OCI-LY7 (cell line): Measurements from ENCODE around the gene ISG15. TPM values are rescaled to one million over a fixed set of nuclear protein-coding genes. Genes with fewer than 3 reads are reported as not detected.

ENCODE experiments used
- BruUV-seq: library from RNA; stranded (reverse); fragments of 400-500 nt; replicated peaks from 2 replicates; lab custom pipeline; 2021; lab: Mats Ljungman, UMichigan
- CTCF ChIA-PET: fragments of 300-600 bp; sonication (Branson Sonifier 250); formaldehyde crosslinking; loops from one replicate; lab custom pipeline; 2022; ENCODE audit warnings: antibody characterized with exemption; ENCODE audit not compliant: unreplicated experiment; lab: Charles Lee
- POLR2A ChIA-PET: fragments of 300-600 bp; sonication (Branson Sonifier 250); formaldehyde crosslinking; loops from one replicate; lab custom pipeline; 2022; ENCODE audit warnings: antibody characterized with exemption; lab: Charles Lee
- DNase-seq: peaks from one replicate; pipeline ENCODE4 v3.0.0-alpha.2; 2015; ENCODE audit warnings: low spot score
- H2AFZ ChIP-seq: fragments of 200-600 bp; sonication (generic), shearing (Covaris generic); 2 replicates; pipeline ENCODE4 v1.6.1; 2014; ENCODE audit warnings: mild to moderate bottlenecking, antibody characterized with exemption, low read length, moderate library complexity
- H3K27ac ChIP-seq: fragments of 200-600 bp; sonication (generic); 2 replicates; pipeline ENCODE4 v1.5.1; 2014; ENCODE audit warnings: mixed run types, low read depth, mild to moderate bottlenecking, moderate library complexity, low read length, inconsistent platforms; ENCODE audit not compliant: poor library complexity, severe bottlenecking
- H3K36me3 ChIP-seq: fragments of 200-600 bp; sonication (generic); 2 replicates; pipeline ENCODE4 v1.6.1; 2014; ENCODE audit warnings: mild to moderate bottlenecking, antibody characterized with exemption, low read length, moderate library complexity, mixed read lengths; ENCODE audit not compliant: insufficient read depth
- H3K4me1 ChIP-seq: fragments of 200-600 bp; sonication (generic); 2 replicates; pipeline ENCODE4 v1.5.1; 2014; ENCODE audit warnings: mild to moderate bottlenecking, low read length; ENCODE audit not compliant: insufficient read depth, poor library complexity, severe bottlenecking
- H3K4me2 ChIP-seq: fragments of 200-600 bp; sonication (generic); 2 replicates; pipeline ENCODE4 v1.6.1; 2014; ENCODE audit warnings: mild to moderate bottlenecking, low read length
- H3K4me3 ChIP-seq: fragments of 200-600 bp; sonication (generic); 2 replicates; pipeline ENCODE4 v1.5.1; 2014; ENCODE audit warnings: mild to moderate bottlenecking, low read depth, low read length; ENCODE audit not compliant: poor library complexity, severe bottlenecking
- H3K79me2 ChIP-seq: fragments of 200-600 bp; sonication (generic); 2 replicates; pipeline ENCODE4 v1.6.1; 2016; ENCODE audit warnings: low read depth, mild to moderate bottlenecking, low read length, moderate library complexity, mixed read lengths; ENCODE audit not compliant: insufficient read depth
- H3K9me2 ChIP-seq: fragments of 200-600 bp; sonication (generic); 2 replicates; pipeline ENCODE4 v1.6.1; 2016; ENCODE audit warnings: mild to moderate bottlenecking, low read length, mixed read lengths; ENCODE audit not compliant: insufficient read depth
- H3K9me3 ChIP-seq: fragments of 200-600 bp; sonication (generic); 2 replicates; pipeline ENCODE4 v1.6.1; 2014; ENCODE audit warnings: mild to moderate bottlenecking, mixed run types, low read length, mixed read lengths
- H4K20me1 ChIP-seq: fragments of 200-600 bp; sonication (generic); 2 replicates; pipeline ENCODE4 v1.6.1; 2014; ENCODE audit warnings: mild to moderate bottlenecking, antibody characterized with exemption, low read length, moderate library complexity, mixed read lengths; ENCODE audit not compliant: insufficient read depth
- EZH2phosphoT487 ChIP-seq: fragments of 200-600 bp; sonication (generic); IDR thresholded peaks from 2 replicates; pipeline ENCODE4 v1.6.1; 2018; ENCODE audit warnings: low read depth, borderline replicate concordance, mild to moderate bottlenecking, mixed run types, antibody characterized with exemption, low read length, moderate library complexity, mixed read lengths
- intact Hi-C: fragments of 100-400 bp; cut with micrococcal nuclease; formaldehyde crosslinking; loops from one replicate; pipeline ENCODE4 v1.10.0; 2022; ENCODE audit not compliant: unreplicated experiment
- total RNA-seq, 2 experiments: library from RNA; depleted of rRNA in 1 of 2; stranded (reverse); fragments of >200 nt in 1 of 2; shearing (Covaris generic) in 1 of 2; gene quantifications; 2 replicates each; pipeline ENCODE4 v1.2.3, GENCODE V29; 2014 to 2022
- TF ChIP-seq, protein P1 (sequence below): fragments of 200-600 bp; sonication (generic); conservative IDR thresholded peaks from 2 replicates; pipeline ENCODE4 v1.5.1; 2014; ENCODE audit warnings: mild to moderate bottlenecking, antibody characterized with exemption, low read length, moderate library complexity, mixed read lengths

Gene ISG15
- total RNA-seq, 2 experiments from 2014 or later = 65.4 to 110 TPM

DNA sequence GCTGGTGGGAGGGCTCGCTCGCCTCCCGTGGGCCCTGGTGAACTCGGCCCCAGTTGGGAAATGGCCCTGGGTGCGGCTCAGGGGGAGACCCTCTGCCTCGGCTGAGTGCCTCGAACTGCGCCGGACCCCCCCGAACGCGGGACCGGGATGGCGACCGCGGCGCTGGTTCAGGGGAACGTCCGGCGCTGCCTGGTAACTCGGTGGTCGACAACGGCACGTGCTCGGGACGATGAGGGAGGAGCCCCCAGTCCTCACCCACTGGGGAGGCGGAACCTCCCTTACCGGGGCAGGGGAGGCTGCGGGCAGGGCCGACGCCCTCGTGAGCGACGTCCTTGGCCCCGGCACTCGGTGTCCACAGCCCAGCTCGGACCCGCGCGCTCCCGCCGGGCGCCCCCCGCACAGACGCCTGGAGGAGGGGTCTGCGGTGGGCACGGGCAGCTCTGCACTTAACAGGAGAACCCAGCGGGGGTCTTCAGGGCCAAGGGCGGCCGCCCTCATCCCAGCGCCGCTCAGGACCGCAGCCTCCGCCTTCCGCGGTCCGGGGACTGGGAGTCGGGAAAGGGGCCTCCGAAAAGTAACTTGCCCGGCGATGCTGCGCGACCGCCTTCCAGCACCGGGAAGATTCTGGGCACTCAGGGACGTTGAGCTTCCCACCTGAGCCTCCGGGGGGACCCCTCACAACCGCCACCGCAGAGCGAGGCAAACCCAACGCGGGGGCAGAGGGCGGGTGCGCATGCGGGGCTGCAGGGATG is 15.1 kb upstream of the ISG15 start:
- no peaks in the 10 kb centered on the region for H3K4me1 ChIP-seq
- ChIA-PET CTCF (interaction anchor here (0.6 kb wide), 1 partner anchor 17 kb away, joined by 3 read pairs; no protein-coding TSS in a partner anchor), POLR2A (no interaction called here)
- BruUV-seq = no TSS peak
- no peak overlapping the region for H2AFZ ChIP-seq
- H3K9me3 ChIP-seq = no peaks in the 10 kb centered on the region
- H3K79me2 ChIP-seq = no peaks in the 10 kb centered on the region
- TF ChIP-seq, protein P1, sequence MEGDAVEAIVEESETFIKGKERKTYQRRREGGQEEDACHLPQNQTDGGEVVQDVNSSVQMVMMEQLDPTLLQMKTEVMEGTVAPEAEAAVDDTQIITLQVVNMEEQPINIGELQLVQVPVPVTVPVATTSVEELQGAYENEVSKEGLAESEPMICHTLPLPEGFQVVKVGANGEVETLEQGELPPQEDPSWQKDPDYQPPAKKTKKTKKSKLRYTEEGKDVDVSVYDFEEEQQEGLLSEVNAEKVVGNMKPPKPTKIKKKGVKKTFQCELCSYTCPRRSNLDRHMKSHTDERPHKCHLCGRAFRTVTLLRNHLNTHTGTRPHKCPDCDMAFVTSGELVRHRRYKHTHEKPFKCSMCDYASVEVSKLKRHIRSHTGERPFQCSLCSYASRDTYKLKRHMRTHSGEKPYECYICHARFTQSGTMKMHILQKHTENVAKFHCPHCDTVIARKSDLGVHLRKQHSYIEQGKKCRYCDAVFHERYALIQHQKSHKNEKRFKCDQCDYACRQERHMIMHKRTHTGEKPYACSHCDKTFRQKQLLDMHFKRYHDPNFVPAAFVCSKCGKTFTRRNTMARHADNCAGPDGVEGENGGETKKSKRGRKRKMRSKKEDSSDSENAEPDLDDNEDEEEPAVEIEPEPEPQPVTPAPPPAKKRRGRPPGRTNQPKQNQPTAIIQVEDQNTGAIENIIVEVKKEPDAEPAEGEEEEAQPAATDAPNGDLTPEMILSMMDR = no peak
- no peak for TF ChIP-seq EZH2phosphoT487
- H4K20me1 ChIP-seq = no peaks in the 10 kb centered on the region
- H3K36me3 ChIP-seq = no peaks in the 10 kb centered on the region
- DNase-seq = no peak
- H3K9me2 ChIP-seq = no peaks in the 10 kb centered on the region
- no peak overlapping the region for H3K4me3 ChIP-seq
- intact Hi-C loops = no loop called here
- H3K27ac ChIP-seq = no peak overlapping the region
- H3K4me2 ChIP-seq = no peak overlapping the region

DNA sequence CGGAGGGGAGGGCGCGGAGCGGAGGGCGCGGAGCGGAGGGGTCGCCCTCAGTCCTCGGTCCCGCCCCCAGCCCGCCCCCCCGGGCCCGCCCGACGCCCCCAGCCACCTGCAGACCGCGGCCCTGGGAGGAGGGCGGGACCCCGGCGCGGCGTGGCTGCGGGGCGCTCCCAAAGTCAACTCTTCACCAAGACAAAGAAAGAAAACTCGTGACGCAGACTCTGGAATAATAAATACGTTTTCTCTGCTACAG is 14.6 kb upstream of the ISG15 start:
- BruUV-seq = no TSS peak
- Histone ChIP-seq H3K79me2 (no peaks in the 10 kb centered on the region), H3K4me2 (no peak overlapping the region), H3K9me2 (no peaks in the 10 kb centered on the region), H3K4me3 (no peak overlapping the region), H4K20me1 (no peaks in the 10 kb centered on the region), H3K27ac (no peak overlapping the region), H2AFZ (no peak overlapping the region), H3K9me3 (no peaks in the 10 kb centered on the region), H3K36me3 (no peaks in the 10 kb centered on the region), H3K4me1 (no peaks in the 10 kb centered on the region)
- CTCF ChIA-PET = no interaction called here
- no peak for DNase-seq
- intact Hi-C loops = no loop called here
- POLR2A ChIA-PET = no interaction called here
- TF ChIP-seq, protein P1 = no peak
- TF ChIP-seq EZH2phosphoT487 = no peak

DNA sequence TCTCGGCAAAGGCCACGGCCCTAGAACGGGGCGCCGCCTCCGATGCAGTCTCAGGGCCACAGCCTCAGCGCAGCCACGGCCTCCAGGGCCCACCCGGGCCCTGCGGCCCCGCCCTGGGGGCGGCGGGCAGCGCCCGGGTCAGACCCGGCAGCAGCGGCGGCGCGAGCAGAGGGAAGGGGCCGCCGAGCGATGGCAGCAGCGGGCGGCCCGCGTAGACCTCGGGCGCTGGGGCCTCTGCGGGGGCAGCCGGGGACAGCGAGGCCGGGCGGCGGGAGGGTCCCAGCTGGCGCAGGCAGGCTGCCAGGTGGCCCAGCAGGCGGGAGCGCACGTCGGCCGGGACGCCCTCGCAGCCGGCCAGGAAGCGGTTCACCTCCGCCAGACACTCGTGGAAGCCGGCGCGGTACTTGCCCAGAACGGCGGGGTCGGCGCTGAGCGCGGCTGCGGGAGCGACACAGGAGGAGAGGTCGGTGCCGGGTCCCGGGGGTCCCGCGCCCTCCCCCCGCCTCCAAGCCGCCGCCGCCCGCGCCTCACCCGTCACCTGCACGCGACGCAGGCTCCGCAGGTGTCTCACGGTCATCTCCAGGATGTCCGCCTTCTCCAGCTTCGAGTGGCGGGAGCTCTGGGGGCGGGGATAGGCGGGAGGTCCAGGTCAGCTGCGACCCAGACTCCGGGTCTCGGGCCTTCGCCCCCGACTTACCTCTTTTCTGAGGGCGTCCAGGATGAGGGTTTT is 14.1 kb upstream of the ISG15 start:
- Histone ChIP-seq H3K9me3 (no peaks in the 10 kb centered on the region), H4K20me1 (no peaks in the 10 kb centered on the region), H3K4me3 (no peak overlapping the region), H2AFZ (no peak overlapping the region), H3K4me2 (no peak overlapping the region), H3K27ac (no peak overlapping the region), H3K36me3 (no peaks in the 10 kb centered on the region), H3K4me1 (no peaks in the 10 kb centered on the region), H3K79me2 (no peaks in the 10 kb centered on the region), H3K9me2 (no peaks in the 10 kb centered on the region)
- intact Hi-C loops = no loop called here
- DNase-seq = no peak
- ChIA-PET POLR2A (no interaction called here), CTCF (no interaction called here)
- BruUV-seq = no TSS peak
- TF ChIP-seq EZH2phosphoT487 = peak; percentile 67; the same call in 1 of the 2 replicates
- TF ChIP-seq, protein P1 = no peak
